B cell (primary cell): Measurements from ENCODE around the gene MLXIPL. TPM values are rescaled to one million over a fixed set of nuclear protein-coding genes. Genes with fewer than 3 reads are reported as not detected.

Experiments used
- ATAC-seq: fragments of 200-7000 bp; cut with Tn5 transposase; one replicate; pipeline ENCODE4 v1.10.0; 2021; ENCODE audit warnings: low read depth, mild to moderate bottlenecking, moderate number of reproducible peaks, moderate library complexity
- CTCF ChIA-PET: fragments of 350-600 bp; sonication (Branson Sonifier 250); formaldehyde crosslinking; loops from one replicate; lab custom pipeline; 2021; ENCODE audit warnings: antibody characterized with exemption, inconsistent platforms; lab: Charles Lee
- POLR2A ChIA-PET: fragments of 350-600 bp; sonication (Branson Sonifier 250); formaldehyde crosslinking; loops from one replicate; lab custom pipeline; 2021; ENCODE audit warnings: antibody characterized with exemption; lab: Charles Lee
- DNase-seq: peaks from one replicate; pipeline ENCODE4 v3.0.0; 2013
- H2AFZ ChIP-seq: 2 replicates; pipeline ENCODE4 v1.6.1; 2012; ENCODE audit warnings: mild to moderate bottlenecking, low read depth, low read length; ENCODE audit not compliant: insufficient read depth, poor library complexity, severe bottlenecking
- H3K27ac ChIP-seq, 2 donors: 1 replicate in 1 of 2; 2 replicates in 1 of 2; pipeline ENCODE4 v1.5.1; 2012 to 2013; ENCODE audit warnings: low read length in 2 of 2, mild to moderate bottlenecking in 2 of 2, moderate library complexity in 1 of 2
- H3K27me3 ChIP-seq, 4 experiments: fragments of 200-600 bp in 1 of 4; sonication (generic) in 1 of 4; replicated peaks in 1 of 4; 1 replicate in 2 of 4; 2 replicates in 2 of 4; pipeline versions ENCODE4 v1.6.1 to v1.7.0; 2013 to 2016; ENCODE audit warnings: low read length in 3 of 4, mild to moderate bottlenecking in 2 of 4, mixed read lengths in 1 of 4, moderate library complexity in 1 of 4; ENCODE audit not compliant: insufficient read depth in 4 of 4, control insufficient read depth in 3 of 4; ENCODE audit errors: control extremely low read depth in 1 of 4
- H3K36me3 ChIP-seq, 2 experiments: replicated peaks in 1 of 2; 1 replicate in 1 of 2; 2 replicates in 1 of 2; pipeline versions ENCODE4 v1.6.1 to v1.7.1; 2013; ENCODE audit warnings: low read length in 1 of 2; ENCODE audit not compliant: insufficient read depth in 2 of 2, control insufficient read depth in 1 of 2; ENCODE audit errors: control extremely low read depth in 1 of 2, extremely low read depth in 1 of 2
- H3K4me1 ChIP-seq, 2 donors: fragments of 200-600 bp in 1 of 2; sonication (generic) in 1 of 2; 1 replicate in 1 of 2; 2 replicates in 1 of 2; pipeline versions ENCODE4 v1.5.1 to v1.6.1; 2013 to 2017; ENCODE audit warnings: low read length in 2 of 2; ENCODE audit not compliant: control insufficient read depth in 2 of 2, insufficient read depth in 2 of 2
- H3K4me2 ChIP-seq: replicated peaks from 2 replicates; pipeline ENCODE3; 2012; ENCODE audit warnings: mild to moderate bottlenecking, low read depth, low read length; ENCODE audit not compliant: poor library complexity, severe bottlenecking
- H3K4me3 ChIP-seq, 5 experiments: fragments of 200-600 bp in 1 of 5; sonication (generic) in 1 of 5; 1 replicate in 3 of 5; 2 replicates in 2 of 5; pipeline versions ENCODE4 v1.5.1 to v1.7.0; 2011 to 2016; ENCODE audit warnings: low read length in 4 of 5, mild to moderate bottlenecking in 4 of 5, low read depth in 2 of 5, control low read depth in 1 of 5, moderate library complexity in 1 of 5; ENCODE audit not compliant: insufficient read depth in 1 of 5; ENCODE audit errors: control extremely low read depth in 1 of 5, extremely low read depth in 1 of 5
- H3K79me2 ChIP-seq: fragments of 200-600 bp; sonication (generic); one replicate; pipeline ENCODE4 v1.6.0; 2016; ENCODE audit warnings: low read length; ENCODE audit not compliant: control insufficient read depth, insufficient read depth
- H3K9ac ChIP-seq: fragments of 200-600 bp; sonication (generic); 2 replicates; pipeline ENCODE4 v1.6.1; 2017; ENCODE audit warnings: mild to moderate bottlenecking, low read length, moderate library complexity
- H3K9me3 ChIP-seq, 3 donors: one replicate each; pipeline versions ENCODE4 v1.6.1 to v1.7.1; 2013; ENCODE audit warnings: low read length in 2 of 3; ENCODE audit not compliant: control insufficient read depth in 2 of 3, insufficient read depth in 1 of 3; ENCODE audit errors: control extremely low read depth in 1 of 3
- H4K20me1 ChIP-seq: 2 replicates; pipeline ENCODE4 v1.6.0; 2012; ENCODE audit warnings: mild to moderate bottlenecking, low read length; ENCODE audit not compliant: insufficient read depth, control insufficient read depth, poor library complexity, severe bottlenecking
- H3K27ac Mint-ChIP-seq: one replicate; pipeline ENCODE4 v1.8.0; 2021; ENCODE audit warnings: mixed read lengths
- H3K27me3 Mint-ChIP-seq: one replicate; pipeline ENCODE4 v1.8.0; 2021; ENCODE audit warnings: mixed read lengths
- H3K4me1 Mint-ChIP-seq: one replicate; pipeline ENCODE4 v1.8.0; 2021; ENCODE audit warnings: mixed read lengths
- H3K4me3 Mint-ChIP-seq: one replicate; pipeline ENCODE4 v1.8.0; 2021; ENCODE audit warnings: mixed read lengths
- H3K9me3 Mint-ChIP-seq: one replicate; pipeline ENCODE4 v1.8.0; 2022; ENCODE audit warnings: mixed read lengths; ENCODE audit not compliant: insufficient read depth
- CTCF ChIP-seq: fragments of 200-600 bp; IDR thresholded peaks from one replicate; pipeline ENCODE4 v1.8.0; 2022; ENCODE audit warnings: antibody characterized with exemption, mild to moderate bottlenecking
- EZH2 ChIP-seq: IDR thresholded peaks from 2 replicates; pipeline ENCODE4 v1.6.1; 2012; ENCODE audit warnings: borderline replicate concordance, low read depth, mild to moderate bottlenecking, moderate library complexity, low read length; ENCODE audit not compliant: insufficient read depth, poor library complexity, severe bottlenecking
- WGBS: methylation state at CpG from one replicate; pipeline ENCODE4 v1.1.5; 2013; ENCODE audit warnings: missing lambda C conversion rate; ENCODE audit not compliant: insufficient coverage; 5-methylcytosine and 5-hydroxymethylcytosine counted together
- intact Hi-C: fragments of 100-400 bp; cut with micrococcal nuclease; formaldehyde crosslinking; loops from one replicate; pipeline ENCODE4 v1.10.0; 2022
- polyA plus RNA-seq: library from polyadenylated mRNA; depleted of rRNA; stranded (reverse); fragments of >200 nt; gene quantifications from 2 replicates; pipeline ENCODE4 v1.2.3, GENCODE V29; 2012
- total RNA-seq, 2 donors: library from RNA; stranded (reverse); fragments of 120-200 nt in 1 of 2; gene quantifications; 1 replicate in 1 of 2; 2 replicates in 1 of 2; pipeline versions ENCODE4 v1.2.3 to v1.2.4, GENCODE V29; 2013 to 2022

The MLXIPL gene
- total and polyA plus RNA-seq, 2 donors (not counting 1 experiment from before 2014, with no cell fraction given): not detected

GRCh38 chr7:73628504-73628903 lies 4.2 kb upstream of the MLXIPL start:
- H4K20me1 ChIP-seq: no peaks in the 10 kb centered on the region
- TF ChIP-seq EZH2 (no peak), CTCF (no peak)
- H3K27ac ChIP-seq: no peak overlapping the region
- Mint-ChIP-seq H3K4me3 (no peak overlapping the region), H3K27me3 (peaks cover 44% of the 10 kb centered on the region), H3K4me1 (peaks cover 7% of the 10 kb centered on the region), H3K27ac (no peak overlapping the region), H3K9me3 (no peaks in the 10 kb centered on the region)
- peaks cover 7 to 12% of the 10 kb centered on the region in 2 donors for H3K4me1 ChIP-seq
- no peaks in the 10 kb centered on the region for H3K36me3 ChIP-seq
- ChIA-PET POLR2A (no interaction called here), CTCF (interaction anchor here (1.0 to 2.4 kb wide), 5 partner anchors 7 to 226 kb away, joined by 3 to 10 read pairs (median 3); no protein-coding TSS in a partner anchor)
- H3K9ac ChIP-seq: no peak overlapping the region
- ATAC-seq (no peak), DNase-seq (no peak)
- intact Hi-C loops: no loop called here
- 92% methylated on average over 4 of the region's 4 CpGs for WGBS
- H3K9me3 ChIP-seq: peaks cover 0 to 11% (median 0%) of the 10 kb centered on the region in 3 donors
- H3K27me3 ChIP-seq: peaks cover 0 to 53% (median 15%) of the 10 kb centered on the region in 4 experiments
- no peak overlapping the region for H2AFZ ChIP-seq
- H3K79me2 ChIP-seq: no peaks in the 10 kb centered on the region
- H3K4me2 ChIP-seq: no peak overlapping the region
- no peak overlapping the region for H3K4me3 ChIP-seq

- Histone ChIP-seq H3K27ac (no peak overlapping the region), H2AFZ (no peak overlapping the region), H4K20me1 (no peaks in the 10 kb centered on the region), H3K9ac (no peak overlapping the region), H3K4me1 (peaks cover 14 to 21% of the 10 kb centered on the region in 2 donors), H3K79me2 (no peaks in the 10 kb centered on the region), H3K36me3 (no peaks in the 10 kb centered on the region), H3K4me2 (no peak overlapping the region), H3K27me3 (peaks cover 0 to 58% (median 22%) of the 10 kb centered on the region in 4 experiments), H3K4me3 (no peak overlapping the region), H3K9me3 (peaks cover 0 to 12% (median 0%) of the 10 kb centered on the region in 3 donors)
- H3K27me3 Mint-ChIP-seq: peaks cover 41% of the 10 kb centered on the region
- ATAC-seq (no peak), DNase-seq (no peak)
- ChIA-PET POLR2A (interaction anchor here (0.7 kb wide), 2 partner anchors 270 to 600 kb away, joined by 4 to 5 read pairs; no protein-coding TSS in a partner anchor), CTCF (interaction anchor here (1.2 kb wide), 1 partner anchor 20 kb away, joined by 4 read pairs; no protein-coding TSS in a partner anchor)
- WGBS: no CpG with 5 or more reads among the region's 3 CpGs
- no peak overlapping the region for H3K4me3 Mint-ChIP-seq
- intact Hi-C loops: no loop called here
- no peaks in the 10 kb centered on the region for H3K9me3 Mint-ChIP-seq
- H3K27ac Mint-ChIP-seq: no peak overlapping the region
- TF ChIP-seq EZH2 (no peak), CTCF (no peak)
- peaks cover 16% of the 10 kb centered on the region for H3K4me1 Mint-ChIP-seq
Observed at GRCh38 chr7:73626814-73627213, 2.5 kb upstream of the MLXIPL start.
